ENCODE data around the gene PHF19.

DNA sequence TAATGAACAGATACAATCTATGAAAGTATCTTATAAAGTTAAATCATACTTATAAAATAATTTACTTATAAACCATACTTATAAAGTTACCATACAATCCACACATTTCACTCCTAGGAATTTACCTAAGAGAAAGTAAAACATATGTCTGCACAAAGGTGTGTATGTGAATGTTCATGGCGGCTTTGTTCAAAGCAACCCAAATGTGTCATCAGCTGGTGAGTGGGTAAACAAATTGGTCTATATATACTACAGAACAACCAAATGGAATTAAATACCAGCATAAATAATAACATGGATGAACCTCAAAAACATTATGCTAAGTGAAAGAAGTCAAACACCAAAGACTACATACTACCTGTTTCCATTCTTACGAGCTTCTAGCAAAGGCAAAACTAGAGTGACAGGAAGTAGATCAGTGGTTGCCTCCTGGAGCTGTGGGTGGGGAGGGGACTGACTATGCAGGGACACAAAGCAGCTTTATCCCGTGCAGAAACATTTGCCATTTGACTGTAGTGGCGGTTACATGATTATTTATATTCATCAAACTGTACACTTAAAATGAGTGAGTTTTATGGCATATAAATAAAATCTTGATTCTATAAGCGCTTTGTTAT is 39.0 kb upstream of the PHF19 start:
- TF ChIP-seq, protein P1, sequence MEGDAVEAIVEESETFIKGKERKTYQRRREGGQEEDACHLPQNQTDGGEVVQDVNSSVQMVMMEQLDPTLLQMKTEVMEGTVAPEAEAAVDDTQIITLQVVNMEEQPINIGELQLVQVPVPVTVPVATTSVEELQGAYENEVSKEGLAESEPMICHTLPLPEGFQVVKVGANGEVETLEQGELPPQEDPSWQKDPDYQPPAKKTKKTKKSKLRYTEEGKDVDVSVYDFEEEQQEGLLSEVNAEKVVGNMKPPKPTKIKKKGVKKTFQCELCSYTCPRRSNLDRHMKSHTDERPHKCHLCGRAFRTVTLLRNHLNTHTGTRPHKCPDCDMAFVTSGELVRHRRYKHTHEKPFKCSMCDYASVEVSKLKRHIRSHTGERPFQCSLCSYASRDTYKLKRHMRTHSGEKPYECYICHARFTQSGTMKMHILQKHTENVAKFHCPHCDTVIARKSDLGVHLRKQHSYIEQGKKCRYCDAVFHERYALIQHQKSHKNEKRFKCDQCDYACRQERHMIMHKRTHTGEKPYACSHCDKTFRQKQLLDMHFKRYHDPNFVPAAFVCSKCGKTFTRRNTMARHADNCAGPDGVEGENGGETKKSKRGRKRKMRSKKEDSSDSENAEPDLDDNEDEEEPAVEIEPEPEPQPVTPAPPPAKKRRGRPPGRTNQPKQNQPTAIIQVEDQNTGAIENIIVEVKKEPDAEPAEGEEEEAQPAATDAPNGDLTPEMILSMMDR (IDR thresholded peaks at IDR 0.05 in 2 of 3, conservative IDR thresholded peaks at IDR 0.05 in 1 of 3; ENCODE audit: control insufficient read depth in 2 of 3, extremely low read depth in 1 of 3, insufficient read depth in 1 of 3, low read depth in 3 of 3, low read length in 3 of 3), result no peak
- no peak for TF ChIP-seq SMC3 (IDR thresholded peaks at IDR 0.05; ENCODE audit: borderline replicate concordance, low read length)
- TF ChIP-seq POLR2AphosphoS5 (IDR thresholded peaks at IDR 0.05; ENCODE audit: low read length), result no peak
- TF ChIP-seq YY1 (IDR thresholded peaks at IDR 0.05; ENCODE audit: low read depth, low read length), result no peak
- TF ChIP-seq, protein P2, sequence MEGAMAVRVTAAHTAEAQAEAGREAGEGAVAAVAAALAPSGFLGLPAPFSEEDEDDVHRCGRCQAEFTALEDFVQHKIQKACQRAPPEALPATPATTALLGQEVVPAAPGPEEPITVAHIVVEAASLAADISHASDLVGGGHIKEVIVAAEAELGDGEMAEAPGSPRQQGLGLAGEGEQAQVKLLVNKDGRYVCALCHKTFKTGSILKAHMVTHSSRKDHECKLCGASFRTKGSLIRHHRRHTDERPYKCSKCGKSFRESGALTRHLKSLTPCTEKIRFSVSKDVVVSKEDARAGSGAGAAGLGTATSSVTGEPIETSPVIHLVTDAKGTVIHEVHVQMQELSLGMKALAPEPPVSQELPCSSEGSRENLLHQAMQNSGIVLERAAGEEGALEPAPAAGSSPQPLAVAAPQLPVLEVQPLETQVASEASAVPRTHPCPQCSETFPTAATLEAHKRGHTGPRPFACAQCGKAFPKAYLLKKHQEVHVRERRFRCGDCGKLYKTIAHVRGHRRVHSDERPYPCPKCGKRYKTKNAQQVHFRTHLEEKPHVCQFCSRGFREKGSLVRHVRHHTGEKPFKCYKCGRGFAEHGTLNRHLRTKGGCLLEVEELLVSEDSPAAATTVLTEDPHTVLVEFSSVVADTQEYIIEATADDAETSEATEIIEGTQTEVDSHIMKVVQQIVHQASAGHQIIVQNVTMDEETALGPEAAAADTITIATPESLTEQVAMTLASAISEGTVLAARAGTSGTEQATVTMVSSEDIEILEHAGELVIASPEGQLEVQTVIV (IDR thresholded peaks at IDR 0.05; ENCODE audit: borderline replicate concordance, partially characterized antibody), result no peak
- no peak for TF ChIP-seq KAT2A (conservative IDR thresholded peaks at IDR 0.05; ENCODE audit: control insufficient read depth, low read depth, low read length)
- TF ChIP-seq MEF2B (IDR thresholded peaks at IDR 0.05; ENCODE audit: partially characterized antibody, poor library complexity, severe bottlenecking), result no peak
- TF ChIP-seq NRF1 (conservative IDR thresholded peaks at IDR 0.05; ENCODE audit: low read depth, low read length), result no peak
- TF ChIP-seq, protein P3, sequence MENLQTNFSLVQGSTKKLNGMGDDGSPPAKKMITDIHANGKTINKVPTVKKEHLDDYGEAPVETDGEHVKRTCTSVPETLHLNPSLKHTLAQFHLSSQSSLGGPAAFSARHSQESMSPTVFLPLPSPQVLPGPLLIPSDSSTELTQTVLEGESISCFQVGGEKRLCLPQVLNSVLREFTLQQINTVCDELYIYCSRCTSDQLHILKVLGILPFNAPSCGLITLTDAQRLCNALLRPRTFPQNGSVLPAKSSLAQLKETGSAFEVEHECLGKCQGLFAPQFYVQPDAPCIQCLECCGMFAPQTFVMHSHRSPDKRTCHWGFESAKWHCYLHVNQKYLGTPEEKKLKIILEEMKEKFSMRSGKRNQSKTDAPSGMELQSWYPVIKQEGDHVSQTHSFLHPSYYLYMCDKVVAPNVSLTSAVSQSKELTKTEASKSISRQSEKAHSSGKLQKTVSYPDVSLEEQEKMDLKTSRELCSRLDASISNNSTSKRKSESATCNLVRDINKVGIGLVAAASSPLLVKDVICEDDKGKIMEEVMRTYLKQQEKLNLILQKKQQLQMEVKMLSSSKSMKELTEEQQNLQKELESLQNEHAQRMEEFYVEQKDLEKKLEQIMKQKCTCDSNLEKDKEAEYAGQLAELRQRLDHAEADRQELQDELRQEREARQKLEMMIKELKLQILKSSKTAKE (IDR thresholded peaks at IDR 0.05; ENCODE audit: low read depth, poor library complexity, severe bottlenecking), result no peak
- TF ChIP-seq DPF2 (IDR thresholded peaks at IDR 0.05), result no peak

All from GM12878 (cell line).